Esophagus squamous epithelium (tissue), 5 donors: ENCODE measurements around the gene LIG1. TPM values are rescaled to one million over a fixed set of nuclear protein-coding genes. Genes with fewer than 3 reads are reported as not detected.
A peak's percentile ranks its signal among the peaks of the same experiment; 100 is the strongest.

ENCODE experiments used
- DNase-seq: peaks from one replicate; lab custom pipeline; 2025; lab: John Stamatoyannopoulos, UW
- H3K27ac ChIP-seq, 4 donors: fragments of 200-600 bp; sonication (generic); one replicate each; pipeline ENCODE4 v1.5.1; 2016 to 2019; ENCODE audit warnings: mild to moderate bottlenecking in 1 of 4
- H3K27me3 ChIP-seq, 4 donors: fragments of 200-600 bp; sonication (generic); 1 replicate in 3 of 4; 2 replicates in 1 of 4; pipeline versions ENCODE4 v1.5.1 to v1.6.0; 2017 to 2021; ENCODE audit warnings: antibody characterized with exemption in 1 of 4
- H3K36me3 ChIP-seq, 3 donors: fragments of 200-600 bp; sonication (generic); one replicate each; pipeline ENCODE4 v1.5.1; 2016 to 2019
- H3K4me1 ChIP-seq, 3 donors: fragments of 200-600 bp; sonication (generic); one replicate each; pipeline ENCODE4 v1.5.1; 2017 to 2019
- H3K4me3 ChIP-seq, 4 donors: fragments of 200-600 bp; sonication (generic); 1 replicate in 3 of 4; 2 replicates in 1 of 4; pipeline ENCODE4 v1.5.1; 2016 to 2019; ENCODE audit warnings: mild to moderate bottlenecking in 2 of 4, moderate library complexity in 1 of 4
- H3K9me3 ChIP-seq, 3 donors: fragments of 200-600 bp; sonication (generic); one replicate each; pipeline ENCODE4 v1.5.1; 2016 to 2019
- CTCF ChIP-seq, 6 experiments: fragments of 450-650 bp in 4 of 6; fragments of 200-600 bp in 2 of 6; sonication (generic) in 2 of 6; IDR thresholded peaks; one replicate each; pipeline ENCODE4 v1.5.1; 2016 to 2019; ENCODE audit warnings: antibody characterized with exemption in 6 of 6, mild to moderate bottlenecking in 4 of 6, moderate library complexity in 4 of 6
- POLR2A ChIP-seq, 4 donors: fragments of 450-650 bp; IDR thresholded peaks; one replicate each; pipeline ENCODE4 v1.6.1; 2017; ENCODE audit warnings: antibody characterized with exemption in 4 of 4, mild to moderate bottlenecking in 4 of 4, moderate library complexity in 3 of 4
- WGBS, 2 donors: methylation state at CpG; one replicate each; pipeline ENCODE4 v1.1.5; 2018; 5-methylcytosine and 5-hydroxymethylcytosine counted together
- intact Hi-C: fragments of 100-400 bp; cut with DNase I; formaldehyde crosslinking; loops from one replicate; pipeline ENCODE4 v1.15.0; 2022
- total RNA-seq, 4 donors: library from RNA; depleted of rRNA; stranded (reverse); fragments of >200 nt; gene quantifications; one replicate each; pipeline ENCODE4 v1.1.0, GENCODE V29; 2016
- donor health status: DM: yes; HTN: yes; CAD: no.

LIG1 gene
- total RNA-seq, 4 donors from 2014 or later = 25.7 to 44.3 (median 31.1) TPM

- Histone ChIP-seq H3K9me3 (no peaks in the 10 kb centered on the region), H3K27ac (no peak overlapping the region), H3K27me3 (no peaks in the 10 kb centered on the region), H3K4me1 (peaks cover 6 to 22% (median 19%) of the 10 kb centered on the region in 3 donors), H3K4me3 (no peak overlapping the region), H3K36me3 (peaks cover 0 to 69% (median 0%) of the 10 kb centered on the region in 3 donors)
- intact Hi-C loops = no loop called here
- WGBS, 2 donors = 94 to 100% methylated on average over 4 to 6 of the region's 6 CpGs
- DNase-seq = no peak
- no peak for TF ChIP-seq CTCF (IDR thresholded peaks at IDR 0.05)
- no peak for TF ChIP-seq POLR2A (IDR thresholded peaks at IDR 0.05)
Observed at GRCh38 chr19:48127561-48127960, 42.6 kb downstream of the LIG1 start.

GRCh38 chr19:48123907-48124651, 46.1 kb downstream of the LIG1 start:
- H3K27me3 ChIP-seq = no peaks in the 10 kb centered on the region
- H3K4me3 ChIP-seq = no peak overlapping the region
- WGBS, 2 donors = 24 to 38% methylated on average over 12 of the region's 12 CpGs
- H3K27ac ChIP-seq = peak overlapping the region in 3 of 4 donors; percentile 22 to 69 (median 35)
- H3K9me3 ChIP-seq = no peaks in the 10 kb centered on the region
- no peak for DNase-seq
- TF ChIP-seq POLR2A (IDR thresholded peaks at IDR 0.05) (no peak), CTCF (IDR thresholded peaks at IDR 0.05) (peak in 1 of 6 experiments; percentile 44)
- intact Hi-C loops = no loop called here
- peaks cover 0 to 45% (median 0%) of the 10 kb centered on the region in 3 donors for H3K36me3 ChIP-seq
- H3K4me1 ChIP-seq = peaks cover 6 to 37% (median 29%) of the 10 kb centered on the region in 3 donors

GRCh38 chr19:48122421-48122820, 47.7 kb downstream of the LIG1 start:
- WGBS, 2 donors = 13 to 47% methylated on average over 3 to 13 of the region's 14 CpGs
- H3K4me3 ChIP-seq = no peak overlapping the region
- H3K36me3 ChIP-seq = peaks cover 0 to 40% (median 0%) of the 10 kb centered on the region in 3 donors

GRCh38 chr19:48121909-48122371, 48.2 kb downstream of the LIG1 start:
- Histone ChIP-seq H3K4me1 (peaks cover 6 to 37% (median 29%) of the 10 kb centered on the region in 3 donors), H3K27me3 (no peaks in the 10 kb centered on the region), H3K9me3 (no peaks in the 10 kb centered on the region), H3K4me3 (no peak overlapping the region), H3K36me3 (peaks cover 0 to 40% (median 0%) of the 10 kb centered on the region in 3 donors), H3K27ac (peak overlapping the region in 3 of 4 donors; percentile 21 to 71 (median 69))
- TF ChIP-seq CTCF (IDR thresholded peaks at IDR 0.05) = no peak
- TF ChIP-seq POLR2A (IDR thresholded peaks at IDR 0.05) = no peak
- intact Hi-C loops = no loop called here
- 10 to 24% methylated on average over 3 to 10 of the region's 10 CpGs for WGBS, 2 donors
- DNase-seq = no peak

More at GRCh38 chr19:48122421-48122820, 47.7 kb downstream of the LIG1 start:
- H3K4me1 ChIP-seq = peaks cover 6 to 37% (median 29%) of the 10 kb centered on the region in 3 donors
- peak overlapping the region in 3 of 4 donors; percentile 21 to 71 (median 69) for H3K27ac ChIP-seq
- intact Hi-C loops = no loop called here
- TF ChIP-seq POLR2A (IDR thresholded peaks at IDR 0.05) = no peak
- no peak for TF ChIP-seq CTCF (IDR thresholded peaks at IDR 0.05)
- no peaks in the 10 kb centered on the region for H3K9me3 ChIP-seq
- DNase-seq = no peak
- no peaks in the 10 kb centered on the region for H3K27me3 ChIP-seq

- no peaks in the 10 kb centered on the region for H3K9me3 ChIP-seq
- H3K4me1 ChIP-seq = peaks cover 6 to 37% (median 29%) of the 10 kb centered on the region in 3 donors
- intact Hi-C loops = no loop called here
- H3K36me3 ChIP-seq = peaks cover 0 to 45% (median 0%) of the 10 kb centered on the region in 3 donors
- H3K27me3 ChIP-seq = no peaks in the 10 kb centered on the region
- WGBS, 2 donors = 52 to 93% methylated on average over 3 of the region's 14 CpGs
- H3K27ac ChIP-seq = peak overlapping the region in 1 of 4 donors; percentile 32
- TF ChIP-seq CTCF (IDR thresholded peaks at IDR 0.05) = no peak
- TF ChIP-seq POLR2A (IDR thresholded peaks at IDR 0.05) = no peak
- DNase-seq = no peak
- H3K4me3 ChIP-seq = no peak overlapping the region
Observed at GRCh38 chr19:48121066-48121465, 49.1 kb downstream of the LIG1 start.
